ENCODE measurements around the gene WIPF3.

The WIPF3 gene

GRCh38 chr7:29847916-29848315 is 41.6 kb downstream of the WIPF3 start:
- DNase-seq (ENCODE audit: low read depth): no peak

GRCh38 chr7:29848941-29849340 is 42.6 kb downstream of the WIPF3 start:
- no peak for DNase-seq (ENCODE audit: low read depth)

- no peak for DNase-seq (ENCODE audit: low read depth)
Measured at GRCh38 chr7:29851487-29851886, 45.2 kb downstream of the WIPF3 start.

GRCh38 chr7:29852457-29852856 is 46.1 kb downstream of the WIPF3 start:
- no peak for DNase-seq (ENCODE audit: low read depth)

- DNase-seq (ENCODE audit: low read depth): no peak
Measured at GRCh38 chr7:29853072-29853471, 46.8 kb downstream of the WIPF3 start.

GRCh38 chr7:29853789-29854188 is 47.5 kb downstream of the WIPF3 start:
- no peak for DNase-seq (ENCODE audit: low read depth)

- DNase-seq (ENCODE audit: low read depth): no peak
Measured at GRCh38 chr7:29854257-29854938, 48.1 kb downstream of the WIPF3 start.

GRCh38 chr7:29857654-29858053 is 51.3 kb downstream of the WIPF3 start:
- DNase-seq (ENCODE audit: low read depth): no peak

GRCh38 chr7:29858191-29858951 is 52.1 kb downstream of the WIPF3 start:
- no peak for DNase-seq (ENCODE audit: low read depth)

- DNase-seq (ENCODE audit: low read depth): no peak
Measured at GRCh38 chr7:29859104-29859503, 52.8 kb downstream of the WIPF3 start.

GRCh38 chr7:29859524-29860185 is 53.3 kb downstream of the WIPF3 start:
- DNase-seq (ENCODE audit: low read depth): no peak

- DNase-seq (ENCODE audit: low read depth): no peak
Measured at GRCh38 chr7:29860186-29860585, 53.9 kb downstream of the WIPF3 start.

- no peak for DNase-seq (ENCODE audit: low read depth)
Measured at GRCh38 chr7:29861884-29862283, 55.6 kb downstream of the WIPF3 start.

GRCh38 chr7:29864656-29865055 is 58.3 kb downstream of the WIPF3 start:
- DNase-seq (ENCODE audit: low read depth): no peak

GRCh38 chr7:29865526-29865925 is 59.2 kb downstream of the WIPF3 start:
- no peak for DNase-seq (ENCODE audit: low read depth)

GRCh38 chr7:29866490-29866930 is 60.2 kb downstream of the WIPF3 start:
- no peak for DNase-seq (ENCODE audit: low read depth)

GRCh38 chr7:29871787-29872398 is 65.6 kb downstream of the WIPF3 start:
- DNase-seq (ENCODE audit: low read depth): no peak

GRCh38 chr7:29873644-29874294 is 67.5 kb downstream of the WIPF3 start:
- DNase-seq (ENCODE audit: low read depth): no peak

- DNase-seq (ENCODE audit: low read depth): no peak
Measured at GRCh38 chr7:29875741-29876140, 69.4 kb downstream of the WIPF3 start.

- no peak for DNase-seq (ENCODE audit: low read depth)
Measured at GRCh38 chr7:29877196-29877595, 70.9 kb downstream of the WIPF3 start.

GRCh38 chr7:29878081-29878688 is 71.9 kb downstream of the WIPF3 start:
- peak; percentile 7 for DNase-seq (ENCODE audit: low read depth)

GRCh38 chr7:29879609-29880008 is 73.3 kb downstream of the WIPF3 start:
- DNase-seq (ENCODE audit: low read depth): no peak

Data from stimulated activated CD4-positive, alpha-beta T cell treated with anti-CD3 and anti-CD28 coated beads, Interleukin-2, amount 100 ng/mL, for 4 hours (primary cell).